Measurements from ENCODE around the gene SLC15A3. TPM values are rescaled to one million over a fixed set of nuclear protein-coding genes. Genes with fewer than 3 reads are reported as not detected.

The SLC15A3 gene
- total RNA-seq, 4 donors from 2014 or later, result 3.7 to 61.9 (median 8.8) TPM

GRCh38 chr11:60970369-60970774, 18.4 kb upstream of the SLC15A3 start:
- H3K4me1 ChIP-seq, result peaks cover 0 to 9% (median 4%) of the 10 kb centered on the region in 4 donors
- H3K27me3 ChIP-seq, result no peaks in the 10 kb centered on the region
- no peaks in the 10 kb centered on the region for H3K9me3 ChIP-seq
- peak; percentile 78 to 89 (median 84) for DNase-seq
- no peaks in the 10 kb centered on the region for H3K36me3 ChIP-seq
- peak overlapping the region in 1 of 4 donors; percentile 69 for H3K27ac ChIP-seq
- TF ChIP-seq POLR2A (IDR thresholded peaks at IDR 0.05) (no peak), CTCF (IDR thresholded peaks at IDR 0.05) (peak; percentile 86 to 89 (median 88))
- H3K4me3 ChIP-seq, result no peak overlapping the region

- H3K4me3 ChIP-seq, result no peak overlapping the region
- TF ChIP-seq POLR2A (IDR thresholded peaks at IDR 0.05), result no peak
- TF ChIP-seq CTCF (IDR thresholded peaks at IDR 0.05), result no peak
- no peaks in the 10 kb centered on the region for H3K27me3 ChIP-seq
- DNase-seq, result no peak
- peaks cover 0 to 9% (median 4%) of the 10 kb centered on the region in 4 donors for H3K4me1 ChIP-seq
- H3K36me3 ChIP-seq, result no peaks in the 10 kb centered on the region
- H3K27ac ChIP-seq, result no peak overlapping the region
- H3K9me3 ChIP-seq, result no peaks in the 10 kb centered on the region
These were observed 16.2 kb upstream of the SLC15A3 start for GRCh38 chr11:60968223-60968622.

- H3K36me3 ChIP-seq, result no peaks in the 10 kb centered on the region
- no peak overlapping the region for H3K4me3 ChIP-seq
- TF ChIP-seq CTCF (IDR thresholded peaks at IDR 0.05), result no peak
- TF ChIP-seq POLR2A (IDR thresholded peaks at IDR 0.05), result no peak
- no peak overlapping the region for H3K27ac ChIP-seq
- H3K4me1 ChIP-seq, result peaks cover 0 to 9% (median 4%) of the 10 kb centered on the region in 4 donors
- no peaks in the 10 kb centered on the region for H3K9me3 ChIP-seq
- no peaks in the 10 kb centered on the region for H3K27me3 ChIP-seq
- no peak for DNase-seq
These were observed 14.9 kb upstream of the SLC15A3 start for GRCh38 chr11:60966890-60967289.

GRCh38 chr11:60964801-60965200, 12.8 kb upstream of the SLC15A3 start:
- TF ChIP-seq CTCF (IDR thresholded peaks at IDR 0.05) (no peak), POLR2A (IDR thresholded peaks at IDR 0.05) (no peak)
- peak in 1 of 3 donors; percentile 17 for DNase-seq
- no peaks in the 10 kb centered on the region for H3K36me3 ChIP-seq
- no peaks in the 10 kb centered on the region for H3K9me3 ChIP-seq
- no peak overlapping the region for H3K4me3 ChIP-seq
- no peaks in the 10 kb centered on the region for H3K4me1 ChIP-seq
- no peaks in the 10 kb centered on the region for H3K27me3 ChIP-seq
- no peak overlapping the region for H3K27ac ChIP-seq

- DNase-seq, result peak in 1 of 3 donors; percentile 6
- H3K27ac ChIP-seq, result no peak overlapping the region
- TF ChIP-seq CTCF (IDR thresholded peaks at IDR 0.05), result no peak
- no peak for TF ChIP-seq POLR2A (IDR thresholded peaks at IDR 0.05)
- H3K27me3 ChIP-seq, result no peaks in the 10 kb centered on the region
- H3K4me1 ChIP-seq, result no peaks in the 10 kb centered on the region
- no peaks in the 10 kb centered on the region for H3K36me3 ChIP-seq
- no peak overlapping the region for H3K4me3 ChIP-seq
- H3K9me3 ChIP-seq, result no peaks in the 10 kb centered on the region
These were observed 8.4 kb upstream of the SLC15A3 start for GRCh38 chr11:60960405-60960804.

GRCh38 chr11:60959431-60959830, 7.5 kb upstream of the SLC15A3 start:
- Histone ChIP-seq H3K4me1 (no peaks in the 10 kb centered on the region), H3K27me3 (no peaks in the 10 kb centered on the region), H3K36me3 (no peaks in the 10 kb centered on the region), H3K4me3 (no peak overlapping the region), H3K27ac (no peak overlapping the region), H3K9me3 (no peaks in the 10 kb centered on the region)
- DNase-seq, result peak in 1 of 3 donors; percentile 3
- no peak for TF ChIP-seq CTCF (IDR thresholded peaks at IDR 0.05)
- no peak for TF ChIP-seq POLR2A (IDR thresholded peaks at IDR 0.05)
